Ishikawa (cell line): ENCODE data around the gene SMAD1.

Source experiments
- CEBPB ChIP-seq: IDR thresholded peaks from 2 replicates; pipeline ENCODE4 v1.6.1; 2012
- CREB1 ChIP-seq: IDR thresholded peaks from 2 replicates; pipeline ENCODE4 v1.6.1; 2012; ENCODE audit warnings: low read depth
- EGR1 ChIP-seq: IDR thresholded peaks from 2 replicates; pipeline ENCODE4 v1.6.1; 2012
- EP300 ChIP-seq: IDR thresholded peaks from 2 replicates; pipeline ENCODE4 v1.6.1; 2012; ENCODE audit warnings: borderline replicate concordance
- FOXM1 ChIP-seq: IDR thresholded peaks from 2 replicates; pipeline ENCODE4 v1.6.1; 2012; ENCODE audit warnings: low read depth, borderline replicate concordance
- NFIC ChIP-seq: IDR thresholded peaks from 2 replicates; pipeline ENCODE4 v1.6.1; 2012
- RAD21 ChIP-seq: IDR thresholded peaks from 2 replicates; pipeline ENCODE4 v1.6.1; 2012; ENCODE audit warnings: low read depth
- TAF1 ChIP-seq: IDR thresholded peaks from 2 replicates; pipeline ENCODE4 v1.6.1; 2012; ENCODE audit warnings: low read depth, mild to moderate bottlenecking
- TCF12 ChIP-seq: IDR thresholded peaks from 2 replicates; pipeline ENCODE4 v1.6.1; 2012; ENCODE audit warnings: low read depth
- TEAD4 ChIP-seq: IDR thresholded peaks from 2 replicates; pipeline ENCODE4 v1.6.1; 2012
- YY1 ChIP-seq: IDR thresholded peaks from 2 replicates; pipeline ENCODE4 v1.6.1; 2012; ENCODE audit warnings: low read depth
- ZBTB7A ChIP-seq: IDR thresholded peaks from 2 replicates; pipeline ENCODE4 v1.6.1; 2012; ENCODE audit warnings: low read depth
- TF ChIP-seq, protein P1 (sequence below): IDR thresholded peaks from 2 replicates; pipeline ENCODE4 v1.6.1; 2012; ENCODE audit warnings: low read depth, mild to moderate bottlenecking
- TF ChIP-seq, protein P2 (sequence below): IDR thresholded peaks from 2 replicates; pipeline ENCODE4 v1.6.1; 2012
- TF ChIP-seq, protein P3 (sequence below): IDR thresholded peaks from 2 replicates; pipeline ENCODE4 v1.6.1; 2012

The SMAD1 gene

DNA sequence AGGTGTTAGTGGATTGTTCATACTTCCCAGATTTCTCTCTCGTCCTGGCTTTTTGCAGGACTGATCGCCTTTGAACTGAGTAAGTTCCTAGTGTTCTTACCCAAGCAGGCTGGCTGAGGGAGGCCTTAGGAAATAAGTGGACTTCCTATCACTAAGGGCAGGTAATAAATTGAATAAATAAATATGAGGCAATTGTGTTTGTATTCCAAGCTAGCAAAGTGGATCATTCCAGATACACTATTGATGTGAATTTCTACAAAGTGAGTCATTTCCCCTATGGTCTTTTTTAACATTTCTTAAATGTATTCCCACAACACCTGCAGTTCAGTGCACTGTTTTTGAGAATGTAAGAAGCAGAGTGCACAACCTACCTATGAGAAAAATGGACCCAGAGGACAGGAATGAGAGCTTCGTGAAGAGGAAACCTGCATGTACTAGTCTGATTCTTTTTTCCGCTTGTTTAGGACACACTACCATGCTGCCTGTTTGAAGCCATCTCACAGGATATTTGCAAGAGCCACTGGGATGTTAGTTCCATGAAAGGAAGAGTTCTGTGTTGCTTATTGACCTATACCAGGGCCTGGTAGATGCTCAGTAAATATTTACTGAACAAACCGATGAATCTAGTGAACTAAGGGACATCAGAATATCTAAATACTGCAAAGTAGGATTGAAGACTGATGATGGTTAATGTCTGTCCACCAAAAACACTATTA, 29.0 kb upstream of the SMAD1 start:
- TF ChIP-seq CREB1 (no peak), RAD21 (no peak), NFIC (no peak), FOXM1 (no peak), EP300 (no peak), YY1 (no peak), ZBTB7A (no peak), TEAD4 (no peak), TCF12 (no peak), CEBPB (no peak)
- TF ChIP-seq, protein P1, sequence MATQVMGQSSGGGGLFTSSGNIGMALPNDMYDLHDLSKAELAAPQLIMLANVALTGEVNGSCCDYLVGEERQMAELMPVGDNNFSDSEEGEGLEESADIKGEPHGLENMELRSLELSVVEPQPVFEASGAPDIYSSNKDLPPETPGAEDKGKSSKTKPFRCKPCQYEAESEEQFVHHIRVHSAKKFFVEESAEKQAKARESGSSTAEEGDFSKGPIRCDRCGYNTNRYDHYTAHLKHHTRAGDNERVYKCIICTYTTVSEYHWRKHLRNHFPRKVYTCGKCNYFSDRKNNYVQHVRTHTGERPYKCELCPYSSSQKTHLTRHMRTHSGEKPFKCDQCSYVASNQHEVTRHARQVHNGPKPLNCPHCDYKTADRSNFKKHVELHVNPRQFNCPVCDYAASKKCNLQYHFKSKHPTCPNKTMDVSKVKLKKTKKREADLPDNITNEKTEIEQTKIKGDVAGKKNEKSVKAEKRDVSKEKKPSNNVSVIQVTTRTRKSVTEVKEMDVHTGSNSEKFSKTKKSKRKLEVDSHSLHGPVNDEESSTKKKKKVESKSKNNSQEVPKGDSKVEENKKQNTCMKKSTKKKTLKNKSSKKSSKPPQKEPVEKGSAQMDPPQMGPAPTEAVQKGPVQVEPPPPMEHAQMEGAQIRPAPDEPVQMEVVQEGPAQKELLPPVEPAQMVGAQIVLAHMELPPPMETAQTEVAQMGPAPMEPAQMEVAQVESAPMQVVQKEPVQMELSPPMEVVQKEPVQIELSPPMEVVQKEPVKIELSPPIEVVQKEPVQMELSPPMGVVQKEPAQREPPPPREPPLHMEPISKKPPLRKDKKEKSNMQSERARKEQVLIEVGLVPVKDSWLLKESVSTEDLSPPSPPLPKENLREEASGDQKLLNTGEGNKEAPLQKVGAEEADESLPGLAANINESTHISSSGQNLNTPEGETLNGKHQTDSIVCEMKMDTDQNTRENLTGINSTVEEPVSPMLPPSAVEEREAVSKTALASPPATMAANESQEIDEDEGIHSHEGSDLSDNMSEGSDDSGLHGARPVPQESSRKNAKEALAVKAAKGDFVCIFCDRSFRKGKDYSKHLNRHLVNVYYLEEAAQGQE: no peak
- TF ChIP-seq, protein P2, sequence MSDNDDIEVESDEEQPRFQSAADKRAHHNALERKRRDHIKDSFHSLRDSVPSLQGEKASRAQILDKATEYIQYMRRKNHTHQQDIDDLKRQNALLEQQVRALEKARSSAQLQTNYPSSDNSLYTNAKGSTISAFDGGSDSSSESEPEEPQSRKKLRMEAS: no peak
- TF ChIP-seq, protein P3, sequence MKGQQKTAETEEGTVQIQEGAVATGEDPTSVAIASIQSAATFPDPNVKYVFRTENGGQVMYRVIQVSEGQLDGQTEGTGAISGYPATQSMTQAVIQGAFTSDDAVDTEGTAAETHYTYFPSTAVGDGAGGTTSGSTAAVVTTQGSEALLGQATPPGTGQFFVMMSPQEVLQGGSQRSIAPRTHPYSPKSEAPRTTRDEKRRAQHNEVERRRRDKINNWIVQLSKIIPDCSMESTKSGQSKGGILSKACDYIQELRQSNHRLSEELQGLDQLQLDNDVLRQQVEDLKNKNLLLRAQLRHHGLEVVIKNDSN: no peak

DNA sequence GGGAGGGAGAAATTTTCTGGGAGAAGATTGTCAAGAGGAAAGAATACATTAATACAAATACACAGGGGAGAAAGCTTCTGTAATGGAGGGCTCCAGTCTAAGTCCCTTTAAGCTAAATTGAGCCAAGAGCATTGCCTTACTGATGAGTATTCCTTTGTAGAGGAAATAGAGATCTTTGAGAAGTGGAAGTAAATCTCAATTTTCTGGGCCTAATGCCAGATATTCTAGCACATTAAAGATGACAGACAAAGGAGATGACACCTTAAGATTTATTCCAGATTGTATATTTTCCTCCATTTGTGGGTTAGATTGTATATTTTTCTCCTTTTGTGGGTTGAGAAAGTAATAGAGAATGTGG, 28.5 kb upstream of the SMAD1 start:
- TF ChIP-seq TEAD4: no peak
- no peak for TF ChIP-seq TAF1
- TF ChIP-seq RAD21: no peak
- TF ChIP-seq, protein P2: no peak

DNA sequence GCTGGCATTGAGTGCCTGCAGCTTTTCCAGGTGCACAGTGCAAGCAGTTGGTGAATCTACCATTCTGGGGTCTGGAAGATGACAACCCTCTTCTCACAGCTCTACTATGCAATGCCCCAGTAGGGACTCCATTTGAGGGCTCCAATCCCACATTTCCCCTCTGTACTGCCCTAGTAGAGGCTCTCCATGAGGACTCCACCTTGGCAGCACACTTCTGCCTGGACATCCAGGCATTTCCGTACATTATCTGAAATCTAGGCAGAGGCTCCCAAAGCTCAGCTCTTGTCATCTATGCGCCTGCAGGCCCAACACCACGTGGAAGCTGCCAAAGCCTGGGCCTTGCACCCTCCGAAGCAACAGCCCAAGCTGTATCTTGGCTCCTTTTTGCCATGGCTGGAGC, 8.4 kb upstream of the SMAD1 start:
- TF ChIP-seq YY1 (no peak), RAD21 (no peak), EP300 (no peak), TAF1 (no peak), FOXM1 (no peak), NFIC (no peak), CEBPB (no peak), CREB1 (no peak), ZBTB7A (no peak), EGR1 (no peak), TCF12 (no peak), TEAD4 (no peak)
- TF ChIP-seq, protein P3: no peak
- TF ChIP-seq, protein P1: no peak
- TF ChIP-seq, protein P2: no peak

DNA sequence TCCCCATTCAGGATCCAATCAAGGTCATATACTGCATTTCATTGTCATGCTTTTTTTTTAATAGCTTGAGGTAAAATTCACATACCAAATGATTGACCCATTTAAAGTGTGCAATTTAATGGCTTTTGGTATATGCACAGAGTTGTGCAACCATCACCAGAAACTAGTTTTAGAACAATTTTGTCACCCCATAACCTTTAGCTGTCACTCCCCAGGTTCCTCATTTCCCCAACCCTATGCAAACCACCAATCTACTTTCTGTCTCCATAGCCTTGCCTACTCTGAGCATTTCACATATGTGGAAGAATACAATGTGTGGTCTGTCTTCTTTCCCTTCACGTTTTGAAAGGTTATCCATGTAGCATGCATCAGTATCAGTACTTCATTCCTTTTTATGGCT, 1.4 kb upstream of the SMAD1 start:
- TF ChIP-seq TEAD4 (no peak), CEBPB (no peak), RAD21 (no peak), ZBTB7A (no peak), CREB1 (no peak), NFIC (no peak), EGR1 (no peak), YY1 (no peak), TAF1 (no peak), TCF12 (no peak), EP300 (no peak), FOXM1 (no peak)
- TF ChIP-seq, protein P2: no peak
- TF ChIP-seq, protein P3: no peak
- TF ChIP-seq, protein P1: no peak
